Activated CD4-positive, alpha-beta T cell treated with anti-CD3 and anti-CD28 coated beads, Interleukin-2, amount 10 ng/mL, durations not matched to agents 7 days and 5 days (primary cell): ENCODE results near the gene PPM1K. TPM values are rescaled to one million over a fixed set of nuclear protein-coding genes. Genes with fewer than 3 reads are reported as not detected.

Experiments
- CTCF ChIA-PET: fragments of 350-600 bp; sonication (Branson Sonifier 250); formaldehyde crosslinking; loops from one replicate; lab custom pipeline; 2021; ENCODE audit warnings: antibody characterized with exemption; lab: Charles Lee
- POLR2A ChIA-PET: fragments of 350-600 bp; sonication (Branson Sonifier 250); formaldehyde crosslinking; loops from one replicate; lab custom pipeline; 2021; ENCODE audit warnings: antibody characterized with exemption; lab: Charles Lee
- DNase-seq: peaks from one replicate; pipeline ENCODE4 v3.0.0-alpha.2; 2020
- H3K27ac Mint-ChIP-seq: one replicate; pipeline ENCODE4 v1.8.0; 2021; ENCODE audit warnings: mild to moderate bottlenecking, moderate library complexity, mixed read lengths
- H3K27me3 Mint-ChIP-seq: one replicate; pipeline ENCODE4 v1.8.0; 2021; ENCODE audit warnings: mixed read lengths
- H3K36me3 Mint-ChIP-seq: one replicate; pipeline ENCODE4 v1.8.0; 2021; ENCODE audit warnings: low read depth, mixed read lengths
- H3K4me1 Mint-ChIP-seq: one replicate; pipeline ENCODE4 v1.8.0; 2021; ENCODE audit warnings: mixed read lengths
- H3K4me3 Mint-ChIP-seq: one replicate; pipeline ENCODE4 v1.8.0; 2021; ENCODE audit warnings: mild to moderate bottlenecking, moderate library complexity, mixed read lengths
- H3K9me3 Mint-ChIP-seq: one replicate; pipeline ENCODE4 v1.8.0; 2021; ENCODE audit warnings: mixed read lengths
- total RNA-seq, 2 experiments: library from RNA; stranded (reverse); gene quantifications; one replicate each; pipeline ENCODE4 v1.2.3, GENCODE V29; 2021

The PPM1K gene
- total RNA-seq, 2 experiments from 2014 or later, result 58.4 to 68.5 TPM

GRCh38 chr4:88230461-88230891 is 53.9 kb downstream of the PPM1K start:
- H3K9me3 Mint-ChIP-seq, result peaks cover 6% of the 10 kb centered on the region
- H3K27ac Mint-ChIP-seq, result no peak overlapping the region
- H3K4me3 Mint-ChIP-seq, result no peak overlapping the region
- H3K36me3 Mint-ChIP-seq, result no peaks in the 10 kb centered on the region
- ChIA-PET POLR2A (no interaction called here), CTCF (interaction anchor here (1.6 kb wide), 1 partner anchor 197 kb away, joined by 3 read pairs; no protein-coding TSS in a partner anchor)
- peaks cover 18% of the 10 kb centered on the region for H3K4me1 Mint-ChIP-seq
- no peak for DNase-seq
- H3K27me3 Mint-ChIP-seq, result peaks cover 10% of the 10 kb centered on the region

DNA sequence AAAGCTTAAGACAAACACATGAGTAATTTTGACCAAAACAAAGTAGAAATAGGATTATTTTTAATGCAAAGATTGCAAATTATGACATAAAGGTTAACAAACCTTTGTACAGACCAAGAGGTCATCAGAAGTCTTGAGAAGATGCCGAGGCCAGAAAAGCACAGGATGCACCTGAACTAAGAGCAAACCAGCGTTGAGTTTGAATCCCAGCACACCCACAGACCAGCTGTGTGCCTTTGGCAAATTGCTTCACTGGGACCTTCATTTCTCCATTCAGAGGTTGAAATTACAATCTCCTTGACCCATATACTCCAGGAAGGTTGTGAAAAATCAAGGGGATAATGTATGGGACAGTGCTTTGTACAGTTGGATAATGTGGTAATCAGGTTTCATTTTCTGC is 56.6 kb downstream of the PPM1K start:
- H3K27me3 Mint-ChIP-seq, result no peaks in the 10 kb centered on the region
- H3K27ac Mint-ChIP-seq, result no peak overlapping the region
- H3K4me3 Mint-ChIP-seq, result no peak overlapping the region
- H3K4me1 Mint-ChIP-seq, result peaks cover 20% of the 10 kb centered on the region
- ChIA-PET POLR2A (no interaction called here), CTCF (interaction anchor here (1.2 kb wide), 1 partner anchor 19 kb away, joined by 3 read pairs; no protein-coding TSS in a partner anchor)
- H3K36me3 Mint-ChIP-seq, result no peaks in the 10 kb centered on the region
- no peak for DNase-seq
- peaks cover 6% of the 10 kb centered on the region for H3K9me3 Mint-ChIP-seq

- Mint-ChIP-seq H3K4me1 (peaks cover 15% of the 10 kb centered on the region), H3K36me3 (no peaks in the 10 kb centered on the region), H3K27ac (no peak overlapping the region), H3K4me3 (no peak overlapping the region), H3K9me3 (peaks cover 15% of the 10 kb centered on the region), H3K27me3 (no peaks in the 10 kb centered on the region)
- ChIA-PET POLR2A (no interaction called here), CTCF (interaction anchor here (0.6 to 0.8 kb wide), 2 partner anchors 15 to 97 kb away, joined by 3 read pairs; no protein-coding TSS in a partner anchor)
- no peak for DNase-seq
Observed at GRCh38 chr4:88226143-88226542, 58.2 kb downstream of the PPM1K start.

DNA sequence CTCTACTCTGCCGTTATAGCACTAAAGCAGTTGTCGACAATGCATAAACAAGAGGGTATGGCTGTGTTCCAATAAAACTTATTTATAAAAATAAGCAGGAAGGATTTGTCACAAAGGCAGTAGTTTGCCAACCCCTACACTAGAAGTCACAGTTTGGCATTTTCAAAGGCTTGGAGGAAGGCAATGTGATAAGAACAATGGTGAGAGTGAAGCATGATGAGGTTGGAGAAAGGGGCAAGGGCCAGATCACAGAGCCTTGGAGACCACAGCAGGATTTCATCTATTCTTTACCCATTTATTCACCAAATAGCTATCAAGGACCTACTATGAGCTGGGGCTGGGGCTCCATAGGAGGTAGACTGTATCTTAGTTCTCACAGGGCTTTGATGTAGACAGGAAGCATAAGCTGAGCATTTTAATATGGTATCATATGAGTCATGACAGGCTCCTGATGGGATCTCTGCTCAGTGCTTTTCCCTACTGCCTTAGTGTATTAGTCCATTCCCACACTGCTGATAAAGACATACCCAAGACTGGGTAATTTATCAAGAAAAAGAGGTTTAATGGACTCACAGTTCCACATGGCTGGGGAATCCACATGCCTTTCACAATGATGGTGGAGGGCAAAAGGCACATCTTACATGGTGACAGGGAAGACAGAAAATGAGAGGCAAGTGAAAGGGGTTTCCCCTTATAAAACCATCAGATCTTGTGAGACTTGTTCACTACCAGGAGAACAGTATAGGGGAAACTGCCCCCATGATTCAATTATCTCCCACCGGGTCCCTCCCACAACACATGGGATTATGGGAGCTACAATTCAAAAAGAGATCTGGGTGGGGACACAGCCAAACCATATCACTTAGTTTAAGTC is 58.9 kb downstream of the PPM1K start:
- ChIA-PET POLR2A (no interaction called here), CTCF (interaction anchor here (0.6 to 1.4 kb wide), 2 partner anchors 30 to 98 kb away, joined by 3 read pairs; no protein-coding TSS in a partner anchor)
- no peaks in the 10 kb centered on the region for H3K36me3 Mint-ChIP-seq
- H3K9me3 Mint-ChIP-seq, result peaks cover 19% of the 10 kb centered on the region
- no peak for DNase-seq
- no peak overlapping the region for H3K27ac Mint-ChIP-seq
- no peak overlapping the region for H3K4me3 Mint-ChIP-seq
- H3K27me3 Mint-ChIP-seq, result no peaks in the 10 kb centered on the region
- H3K4me1 Mint-ChIP-seq, result peaks cover 10% of the 10 kb centered on the region

- ChIA-PET CTCF (interaction anchor here (0.6 to 1.2 kb wide), 2 partner anchors 235 to 292 kb away, joined by 3 read pairs; no protein-coding TSS in a partner anchor), POLR2A (no interaction called here)
- Mint-ChIP-seq H3K9me3 (peaks cover 16% of the 10 kb centered on the region), H3K4me1 (peaks cover 15% of the 10 kb centered on the region), H3K36me3 (no peaks in the 10 kb centered on the region), H3K27me3 (no peaks in the 10 kb centered on the region), H3K4me3 (no peak overlapping the region), H3K27ac (no peak overlapping the region)
- no peak for DNase-seq
Observed at GRCh38 chr4:88223516-88223915, 60.8 kb downstream of the PPM1K start.

GRCh38 chr4:88219099-88219498 is 65.3 kb downstream of the PPM1K start:
- peak; percentile 57 for DNase-seq
- no peaks in the 10 kb centered on the region for H3K36me3 Mint-ChIP-seq
- CTCF ChIA-PET, result interaction anchor here (0.5 to 5.7 kb wide), 14 partner anchors 9 to 321 kb away, joined by 3 to 44 read pairs (median 3); partner anchors contain the start of genes ABCG2 and PPM1K
- peaks cover 8% of the 10 kb centered on the region for H3K4me1 Mint-ChIP-seq
- H3K9me3 Mint-ChIP-seq, result peaks cover 16% of the 10 kb centered on the region
- H3K4me3 Mint-ChIP-seq, result no peak overlapping the region
- H3K27me3 Mint-ChIP-seq, result peaks cover 5% of the 10 kb centered on the region
- H3K27ac Mint-ChIP-seq, result no peak overlapping the region
- POLR2A ChIA-PET, result interaction anchor here (0.7 kb wide), 1 partner anchor 36 kb away, joined by 3 read pairs; no protein-coding TSS in a partner anchor

- DNase-seq, result no peak
- Mint-ChIP-seq H3K36me3 (no peaks in the 10 kb centered on the region), H3K4me3 (no peak overlapping the region), H3K4me1 (peaks cover 8% of the 10 kb centered on the region), H3K9me3 (peaks cover 12% of the 10 kb centered on the region), H3K27me3 (peaks cover 11% of the 10 kb centered on the region), H3K27ac (no peak overlapping the region)
- ChIA-PET POLR2A (no interaction called here), CTCF (interaction anchor here (1.2 to 5.7 kb wide), 2 partner anchors 16 to 299 kb away, joined by 4 to 44 read pairs; no protein-coding TSS in a partner anchor)
Observed at GRCh38 chr4:88217169-88217568, 67.2 kb downstream of the PPM1K start.

DNA sequence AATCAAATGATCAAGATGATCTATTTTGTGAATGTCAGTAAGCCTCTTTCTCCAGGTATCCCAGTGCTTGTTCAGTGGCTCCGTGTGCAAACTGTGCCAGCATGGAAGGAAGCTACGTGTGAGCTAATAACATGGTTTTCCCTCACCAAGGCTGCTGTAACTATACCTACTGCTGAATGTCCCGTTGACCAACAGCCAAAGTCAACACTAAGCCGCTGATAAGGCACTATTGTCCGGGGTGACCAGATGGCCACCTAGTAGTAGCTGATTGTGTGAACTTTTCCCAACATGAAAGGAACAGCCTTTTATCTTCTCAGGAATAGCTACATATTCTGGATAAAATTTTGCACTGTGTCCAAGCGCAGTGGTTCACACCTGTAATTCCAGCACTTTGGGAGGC is 68.0 kb downstream of the PPM1K start:
- CTCF ChIA-PET, result interaction anchor here (0.6 to 5.7 kb wide), 3 partner anchors 15 to 529 kb away, joined by 3 to 44 read pairs (median 4); no protein-coding TSS in a partner anchor
- H3K27ac Mint-ChIP-seq, result no peak overlapping the region
- H3K27me3 Mint-ChIP-seq, result peaks cover 11% of the 10 kb centered on the region
- H3K4me3 Mint-ChIP-seq, result no peak overlapping the region
- no peaks in the 10 kb centered on the region for H3K36me3 Mint-ChIP-seq
- POLR2A ChIA-PET, result no interaction called here
- H3K4me1 Mint-ChIP-seq, result peaks cover 10% of the 10 kb centered on the region
- peaks cover 9% of the 10 kb centered on the region for H3K9me3 Mint-ChIP-seq
- no peak for DNase-seq

GRCh38 chr4:88215351-88215750 is 69.0 kb downstream of the PPM1K start:
- Mint-ChIP-seq H3K27me3 (peaks cover 11% of the 10 kb centered on the region), H3K9me3 (peaks cover 3% of the 10 kb centered on the region), H3K4me3 (no peak overlapping the region), H3K27ac (no peak overlapping the region), H3K36me3 (no peaks in the 10 kb centered on the region), H3K4me1 (peaks cover 10% of the 10 kb centered on the region)
- DNase-seq, result no peak
- ChIA-PET POLR2A (no interaction called here), CTCF (interaction anchor here (5.7 kb wide), 1 partner anchor 301 kb away, joined by 44 read pairs; no protein-coding TSS in a partner anchor)

GRCh38 chr4:88212253-88212561 is 72.2 kb downstream of the PPM1K start:
- POLR2A ChIA-PET, result no interaction called here
- peaks cover 5% of the 10 kb centered on the region for H3K4me1 Mint-ChIP-seq
- CTCF ChIA-PET, result interaction anchor here (0.7 to 2.2 kb wide), 16 partner anchors 9 to 791 kb away, joined by 3 to 8 read pairs (median 4); partner anchors contain the start of gene PPM1K

DNA sequence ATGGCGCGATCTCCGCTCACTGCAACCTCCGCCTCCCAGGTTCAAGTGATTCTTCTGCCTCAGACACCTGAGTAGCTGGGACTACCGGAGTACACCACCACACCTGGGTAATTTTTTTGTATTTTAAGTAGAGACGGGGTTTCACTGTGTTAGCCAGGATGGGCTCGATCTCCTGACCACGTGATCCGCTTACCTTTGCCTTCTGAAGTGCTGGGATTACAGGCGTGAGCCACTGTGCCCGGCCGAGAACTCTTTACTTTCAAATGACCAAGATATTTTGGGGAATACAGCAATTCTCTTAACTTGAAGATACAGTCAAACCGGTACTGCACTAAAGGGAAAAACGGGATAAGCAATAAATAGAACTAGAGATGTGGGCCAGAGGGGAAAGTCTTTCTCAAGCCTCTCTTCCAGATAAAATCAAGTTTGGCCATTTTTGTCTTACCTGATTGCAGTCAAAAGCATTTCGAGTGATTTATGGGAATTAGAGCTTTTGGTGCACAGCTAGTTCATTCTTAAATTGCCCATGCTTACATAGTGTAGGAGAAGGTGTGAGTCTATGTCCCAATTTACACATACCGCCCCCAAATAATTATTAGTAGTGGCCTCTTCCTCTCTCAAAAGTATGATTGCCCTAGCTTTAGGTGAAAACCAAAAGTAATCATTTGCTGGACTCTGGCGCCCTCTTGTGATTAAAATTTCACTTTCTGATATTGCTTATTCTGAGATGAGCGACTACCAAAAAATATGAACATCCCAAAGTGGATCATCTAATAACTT is 72.7 kb downstream of the PPM1K start:
- H3K36me3 Mint-ChIP-seq, result no peaks in the 10 kb centered on the region
- H3K4me1 Mint-ChIP-seq, result peaks cover 5% of the 10 kb centered on the region
- peak; percentile 70 for DNase-seq
- no peaks in the 10 kb centered on the region for H3K9me3 Mint-ChIP-seq
- POLR2A ChIA-PET, result no interaction called here
- H3K27me3 Mint-ChIP-seq, result peaks cover 11% of the 10 kb centered on the region
- H3K27ac Mint-ChIP-seq, result no peak overlapping the region
- H3K4me3 Mint-ChIP-seq, result no peak overlapping the region
- CTCF ChIA-PET, result interaction anchor here (0.6 to 2.2 kb wide), 20 partner anchors 8 to 791 kb away, joined by 3 to 8 read pairs (median 3); partner anchors contain the start of gene PPM1K

More at GRCh38 chr4:88212253-88212561, 72.2 kb downstream of the PPM1K start:
- Mint-ChIP-seq H3K36me3 (no peaks in the 10 kb centered on the region), H3K9me3 (no peaks in the 10 kb centered on the region), H3K27ac (no peak overlapping the region), H3K4me3 (no peak overlapping the region), H3K27me3 (peaks cover 11% of the 10 kb centered on the region)
- DNase-seq, result no peak

DNA sequence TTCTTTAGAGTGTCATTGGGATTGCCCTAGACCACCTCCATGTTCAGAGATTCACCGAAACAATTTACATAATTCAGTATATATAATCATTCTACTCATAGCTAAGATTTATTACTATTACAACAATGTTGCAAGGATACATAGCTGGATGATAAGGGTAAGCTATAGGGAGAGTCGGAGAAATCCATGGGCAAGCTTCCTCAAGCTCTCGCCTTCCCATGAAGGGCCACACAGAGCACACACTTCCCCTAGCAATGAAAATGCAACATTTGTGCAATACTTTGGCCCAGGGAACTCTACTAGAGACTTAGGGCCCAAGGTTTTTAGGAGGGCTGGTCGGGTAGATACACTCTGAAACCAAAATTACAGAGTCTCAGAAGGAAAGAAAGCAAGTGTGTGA is 76.2 kb downstream of the PPM1K start:
- Mint-ChIP-seq H3K27ac (no peak overlapping the region), H3K36me3 (no peaks in the 10 kb centered on the region), H3K4me1 (peaks cover 5% of the 10 kb centered on the region), H3K9me3 (no peaks in the 10 kb centered on the region), H3K4me3 (no peak overlapping the region), H3K27me3 (peaks cover 6% of the 10 kb centered on the region)
- no peak for DNase-seq
- ChIA-PET POLR2A (no interaction called here), CTCF (no interaction called here)
